Sigmoid colon (tissue), 3 donors: ENCODE data around the gene HEATR5B.
"Not testable (repeated sequence)": the region's sequence is repeated elsewhere in the genome, so short reads cannot be mapped to it uniquely, and the experiment has no call there.

Experiments
- POLR2A ChIP-seq, 2 donors: fragments of 450-650 bp; IDR thresholded peaks; one replicate each; pipeline ENCODE4 v1.6.1; 2016; ENCODE audit warnings: antibody characterized with exemption in 2 of 2, mild to moderate bottlenecking in 2 of 2, moderate library complexity in 2 of 2
- TF ChIP-seq, protein P1 (sequence below), 4 experiments: fragments of 450-650 bp in 3 of 4; fragments of 200-600 bp in 1 of 4; IDR thresholded peaks; one replicate each; pipeline ENCODE4 v1.5.1; 2016 to 2019; ENCODE audit warnings: antibody characterized with exemption in 4 of 4, mild to moderate bottlenecking in 3 of 4, moderate library complexity in 2 of 4

- TF ChIP-seq, protein P1, sequence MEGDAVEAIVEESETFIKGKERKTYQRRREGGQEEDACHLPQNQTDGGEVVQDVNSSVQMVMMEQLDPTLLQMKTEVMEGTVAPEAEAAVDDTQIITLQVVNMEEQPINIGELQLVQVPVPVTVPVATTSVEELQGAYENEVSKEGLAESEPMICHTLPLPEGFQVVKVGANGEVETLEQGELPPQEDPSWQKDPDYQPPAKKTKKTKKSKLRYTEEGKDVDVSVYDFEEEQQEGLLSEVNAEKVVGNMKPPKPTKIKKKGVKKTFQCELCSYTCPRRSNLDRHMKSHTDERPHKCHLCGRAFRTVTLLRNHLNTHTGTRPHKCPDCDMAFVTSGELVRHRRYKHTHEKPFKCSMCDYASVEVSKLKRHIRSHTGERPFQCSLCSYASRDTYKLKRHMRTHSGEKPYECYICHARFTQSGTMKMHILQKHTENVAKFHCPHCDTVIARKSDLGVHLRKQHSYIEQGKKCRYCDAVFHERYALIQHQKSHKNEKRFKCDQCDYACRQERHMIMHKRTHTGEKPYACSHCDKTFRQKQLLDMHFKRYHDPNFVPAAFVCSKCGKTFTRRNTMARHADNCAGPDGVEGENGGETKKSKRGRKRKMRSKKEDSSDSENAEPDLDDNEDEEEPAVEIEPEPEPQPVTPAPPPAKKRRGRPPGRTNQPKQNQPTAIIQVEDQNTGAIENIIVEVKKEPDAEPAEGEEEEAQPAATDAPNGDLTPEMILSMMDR (IDR thresholded peaks at IDR 0.05) = not testable (repeated sequence)
- not testable (repeated sequence) for TF ChIP-seq POLR2A (IDR thresholded peaks at IDR 0.05)
Measured at GRCh38 chr2:36931688-36932087, 152.5 kb downstream of the HEATR5B start.
